ENCODE measurements around the gene PLIN3. TPM values are rescaled to one million over a fixed set of nuclear protein-coding genes. Genes with fewer than 3 reads are reported as not detected.
"Not testable (repeated sequence)": the region's sequence is repeated elsewhere in the genome, so short reads cannot be mapped to it uniquely, and the experiment has no call there.

PLIN3 gene
- total RNA-seq, 1 donor from 2014 or later = 33.4 TPM

- intact Hi-C loops (cut with micrococcal nuclease) = no loop called here
Measured at GRCh38 chr19:4814625-4815425, 52.6 kb downstream of the PLIN3 start.

GRCh38 chr19:4811328-4812131 lies 55.9 kb downstream of the PLIN3 start:
- intact Hi-C loops (cut with micrococcal nuclease) = loop anchor here (2.0 kb wide), 1 partner anchor 219 kb away; no protein-coding TSS in a partner anchor

GRCh38 chr19:4807188-4807587 lies 60.3 kb downstream of the PLIN3 start:
- intact Hi-C loops (cut with micrococcal nuclease) = no loop called here

- intact Hi-C loops (cut with micrococcal nuclease) = no loop called here
Measured at GRCh38 chr19:4806384-4806783, 61.1 kb downstream of the PLIN3 start.

- intact Hi-C loops (cut with micrococcal nuclease) = not testable (repeated sequence)
Measured at GRCh38 chr19:4805140-4805539, 62.3 kb downstream of the PLIN3 start.

GRCh38 chr19:4803736-4804695 lies 63.5 kb downstream of the PLIN3 start:
- intact Hi-C loops (cut with micrococcal nuclease) = loop anchor here (1.0 kb wide), 1 partner anchor 72 kb away; no protein-coding TSS in a partner anchor

GRCh38 chr19:4802711-4803110 lies 64.8 kb downstream of the PLIN3 start:
- intact Hi-C loops (cut with micrococcal nuclease) = no loop called here

GRCh38 chr19:4801085-4801619 lies 66.3 kb downstream of the PLIN3 start:
- intact Hi-C loops (cut with micrococcal nuclease) = no loop called here

GRCh38 chr19:4800591-4801081 lies 66.8 kb downstream of the PLIN3 start:
- intact Hi-C loops (cut with micrococcal nuclease) = no loop called here

GRCh38 chr19:4795400-4795799 lies 72.1 kb downstream of the PLIN3 start:
- intact Hi-C loops (cut with micrococcal nuclease) = no loop called here

GRCh38 chr19:4794971-4795370 lies 72.5 kb downstream of the PLIN3 start:
- intact Hi-C loops (cut with micrococcal nuclease) = no loop called here

- intact Hi-C loops (cut with micrococcal nuclease) = not testable (repeated sequence)
Measured at GRCh38 chr19:4793278-4793677, 74.2 kb downstream of the PLIN3 start.

GRCh38 chr19:4792866-4793195 lies 74.6 kb downstream of the PLIN3 start:
- intact Hi-C loops (cut with micrococcal nuclease) = not testable (repeated sequence)

GRCh38 chr19:4792019-4792865 lies 75.2 kb downstream of the PLIN3 start:
- intact Hi-C loops (cut with micrococcal nuclease) = not testable (repeated sequence)

GRCh38 chr19:4791183-4792018 lies 76.1 kb downstream of the PLIN3 start, which contains the start of gene FEM1A:
Gene FEM1A (plus strand): TSS chr19:4791734. CDS start chr19:4791855, 121 bp downstream.
- intact Hi-C loops (cut with micrococcal nuclease) = loop anchor here (1.0 to 2.0 kb wide), 5 partner anchors 59 to 831 kb away; partner anchors contain the start of genes MYDGF, SAFB and SAFB2
